Left lung (tissue), 10 donors: ENCODE measurements around the gene HOXA5. TPM values are rescaled to one million over a fixed set of nuclear protein-coding genes. Genes with fewer than 3 reads are reported as not detected.

Experiments used
- ATAC-seq: fragments of 200-7000 bp; cut with Tn5 transposase; one replicate; pipeline ENCODE4 v1.9.1; 2020; ENCODE audit warnings: moderate library complexity
- DNase-seq, 4 donors: peaks; one replicate each; pipeline ENCODE4 v3.0.0-alpha.2; 2013 to 2020
- H3K27ac ChIP-seq, 2 donors: fragments of 200-600 bp; sonication (generic) in 1 of 2; one replicate each; pipeline versions ENCODE4 v1.5.0 to v1.8.0; 2020 to 2021
- H3K27me3 ChIP-seq, 2 donors: fragments of 200-600 bp; sonication (generic) in 1 of 2; one replicate each; pipeline versions ENCODE4 v1.5.0 to v1.8.0; 2020 to 2021
- H3K36me3 ChIP-seq, 2 donors: fragments of 200-600 bp; sonication (generic) in 1 of 2; one replicate each; pipeline versions ENCODE4 v1.5.0 to v1.8.0; 2020 to 2021
- H3K4me1 ChIP-seq, 2 donors: fragments of 200-600 bp; one replicate each; pipeline ENCODE4 v1.8.0; 2021
- H3K4me3 ChIP-seq, 2 donors: fragments of 200-600 bp; sonication (generic) in 1 of 2; one replicate each; pipeline versions ENCODE4 v1.5.0 to v1.8.0; 2020 to 2021; ENCODE audit warnings: mild to moderate bottlenecking in 1 of 2
- H3K9me3 ChIP-seq, 2 donors: fragments of 200-600 bp; sonication (generic) in 1 of 2; one replicate each; pipeline versions ENCODE4 v1.5.0 to v1.8.0; 2020 to 2021
- intact Hi-C, 2 donors: fragments of 100-400 bp; cut with DNase I; formaldehyde crosslinking; loops; one replicate each; pipeline versions ENCODE4 v1.11.2 to v1.14.2; 2022
- polyA plus RNA-seq, 6 donors: library from polyadenylated mRNA; unstranded; fragments of 120-200 nt; gene quantifications; one replicate each; pipeline ENCODE4 v1.2.1, GENCODE V29; 2013; ENCODE audit not compliant: insufficient read length in 6 of 6
- total RNA-seq, 2 donors: library from RNA; stranded (reverse); fragmentation: NEBNext Ultra II Directional; extraction: Animal tissue kit (Norgen Biotek cat#: 25700); gene quantifications; one replicate each; pipeline ENCODE4 v1.2.1, GENCODE V29; 2021
- TF ChIP-seq, protein P1 (sequence below), 2 donors: fragments of 200-600 bp; sonication (generic) in 1 of 2; IDR thresholded peaks; one replicate each; pipeline versions ENCODE4 v1.5.0 to v1.8.0; 2021; ENCODE audit warnings: antibody characterized with exemption in 2 of 2
- donor health status: DM: no; HTN: yes; CAD: no.
- donor health status: DM: no; HTN: no; CAD: no.

Gene HOXA5
- total and polyA plus RNA-seq, 8 donors, result 16.1 to 94.7 (median 86.1) TPM

DNA sequence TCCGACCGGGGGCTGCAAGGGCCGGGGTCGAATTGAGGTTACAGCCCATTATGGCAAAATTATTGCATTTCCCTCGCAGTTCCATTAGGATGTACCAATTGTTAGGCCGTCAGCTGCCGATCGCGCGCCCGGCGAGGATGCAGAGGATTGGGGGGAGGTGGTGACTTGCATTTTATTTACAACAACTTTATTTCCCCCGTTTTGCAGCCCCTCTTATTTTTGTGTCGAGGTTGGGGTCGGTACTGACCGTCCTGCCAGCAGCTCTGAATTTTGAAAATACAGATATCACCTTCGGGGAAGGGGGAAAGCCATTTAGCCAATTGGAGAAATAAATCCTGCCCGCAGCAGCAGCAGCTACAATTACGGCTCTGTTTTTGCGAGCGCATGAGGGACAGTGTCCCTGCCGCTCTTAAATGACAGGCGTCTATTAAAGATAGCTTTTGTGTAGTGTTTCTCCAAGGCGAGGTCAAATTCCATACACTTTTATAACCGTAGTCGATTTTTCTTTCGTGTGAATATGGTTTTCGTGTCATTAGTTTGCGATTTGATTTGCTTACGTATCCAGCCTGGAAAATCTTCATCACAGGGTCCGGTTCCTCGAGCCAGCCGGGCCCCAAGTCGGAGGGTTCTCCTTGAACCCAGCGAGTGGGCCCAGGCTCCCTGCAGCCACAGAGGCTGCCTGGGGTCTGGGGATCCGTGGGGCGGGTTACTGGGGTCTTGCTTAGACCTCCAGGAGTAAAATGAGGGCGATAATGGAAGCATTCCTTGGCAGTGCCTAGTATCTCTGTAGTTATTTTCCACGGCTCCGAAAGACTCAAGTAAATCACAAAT, 684 bp upstream of the HOXA5 start:
- Histone ChIP-seq H3K36me3 (no peaks in the 10 kb centered on the region), H3K9me3 (no peaks in the 10 kb centered on the region), H3K27ac (peak overlapping the region; percentile 74 to 87), H3K4me1 (peaks cover 0 to 24% of the 10 kb centered on the region in 2 donors), H3K27me3 (peaks cover 35 to 100% of the 10 kb centered on the region in 2 donors), H3K4me3 (peak overlapping the region; percentile 6 to 52)
- TF ChIP-seq, protein P1, sequence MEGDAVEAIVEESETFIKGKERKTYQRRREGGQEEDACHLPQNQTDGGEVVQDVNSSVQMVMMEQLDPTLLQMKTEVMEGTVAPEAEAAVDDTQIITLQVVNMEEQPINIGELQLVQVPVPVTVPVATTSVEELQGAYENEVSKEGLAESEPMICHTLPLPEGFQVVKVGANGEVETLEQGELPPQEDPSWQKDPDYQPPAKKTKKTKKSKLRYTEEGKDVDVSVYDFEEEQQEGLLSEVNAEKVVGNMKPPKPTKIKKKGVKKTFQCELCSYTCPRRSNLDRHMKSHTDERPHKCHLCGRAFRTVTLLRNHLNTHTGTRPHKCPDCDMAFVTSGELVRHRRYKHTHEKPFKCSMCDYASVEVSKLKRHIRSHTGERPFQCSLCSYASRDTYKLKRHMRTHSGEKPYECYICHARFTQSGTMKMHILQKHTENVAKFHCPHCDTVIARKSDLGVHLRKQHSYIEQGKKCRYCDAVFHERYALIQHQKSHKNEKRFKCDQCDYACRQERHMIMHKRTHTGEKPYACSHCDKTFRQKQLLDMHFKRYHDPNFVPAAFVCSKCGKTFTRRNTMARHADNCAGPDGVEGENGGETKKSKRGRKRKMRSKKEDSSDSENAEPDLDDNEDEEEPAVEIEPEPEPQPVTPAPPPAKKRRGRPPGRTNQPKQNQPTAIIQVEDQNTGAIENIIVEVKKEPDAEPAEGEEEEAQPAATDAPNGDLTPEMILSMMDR (IDR thresholded peaks at IDR 0.05), result no peak
- ATAC-seq (no peak), DNase-seq (peak in 1 of 4 donors; percentile 32)
- intact Hi-C loops, result loop anchor here in 1 of 2 donors (2.0 to 5.0 kb wide), 2 partner anchors 47 to 287 kb away; partner anchors contain the start of gene HOXA1

DNA sequence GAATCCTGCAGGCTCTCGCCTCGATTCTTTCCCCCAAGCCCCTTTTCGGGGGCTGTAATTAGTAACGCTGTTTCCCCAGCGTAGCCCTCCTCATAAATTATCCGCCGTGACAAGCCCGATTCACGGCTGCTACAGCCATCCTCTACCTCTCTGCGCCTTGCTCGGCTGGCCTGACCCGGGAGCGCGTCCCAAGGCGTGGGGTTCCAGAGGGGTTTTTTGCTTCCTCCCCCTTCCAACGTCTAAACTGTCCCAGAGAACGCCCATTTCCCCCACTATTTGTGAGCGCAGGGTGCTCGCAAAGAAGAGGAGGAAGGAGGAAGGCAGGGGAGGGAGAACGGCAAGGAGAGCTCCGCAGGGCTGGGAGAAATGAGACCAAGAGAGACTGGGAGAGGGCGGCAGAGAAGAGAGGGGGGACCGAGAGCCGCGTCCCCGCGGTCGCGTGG, 880 bp downstream of the HOXA5 start:
- Histone ChIP-seq H3K4me1 (peaks cover 0 to 9% of the 10 kb centered on the region in 2 donors), H3K27ac (peak overlapping the region; percentile 86 to 92), H3K27me3 (peaks cover 29 to 100% of the 10 kb centered on the region in 2 donors), H3K9me3 (no peaks in the 10 kb centered on the region), H3K4me3 (peak overlapping the region; percentile 52 to 56), H3K36me3 (no peaks in the 10 kb centered on the region)
- TF ChIP-seq, protein P1 (IDR thresholded peaks at IDR 0.05), result no peak
- ATAC-seq (no peak), DNase-seq (no peak)
- intact Hi-C loops, result loop anchor here in 1 of 2 donors (2.0 to 5.0 kb wide), 2 partner anchors 45 to 286 kb away; partner anchors contain the start of gene HOXA1

DNA sequence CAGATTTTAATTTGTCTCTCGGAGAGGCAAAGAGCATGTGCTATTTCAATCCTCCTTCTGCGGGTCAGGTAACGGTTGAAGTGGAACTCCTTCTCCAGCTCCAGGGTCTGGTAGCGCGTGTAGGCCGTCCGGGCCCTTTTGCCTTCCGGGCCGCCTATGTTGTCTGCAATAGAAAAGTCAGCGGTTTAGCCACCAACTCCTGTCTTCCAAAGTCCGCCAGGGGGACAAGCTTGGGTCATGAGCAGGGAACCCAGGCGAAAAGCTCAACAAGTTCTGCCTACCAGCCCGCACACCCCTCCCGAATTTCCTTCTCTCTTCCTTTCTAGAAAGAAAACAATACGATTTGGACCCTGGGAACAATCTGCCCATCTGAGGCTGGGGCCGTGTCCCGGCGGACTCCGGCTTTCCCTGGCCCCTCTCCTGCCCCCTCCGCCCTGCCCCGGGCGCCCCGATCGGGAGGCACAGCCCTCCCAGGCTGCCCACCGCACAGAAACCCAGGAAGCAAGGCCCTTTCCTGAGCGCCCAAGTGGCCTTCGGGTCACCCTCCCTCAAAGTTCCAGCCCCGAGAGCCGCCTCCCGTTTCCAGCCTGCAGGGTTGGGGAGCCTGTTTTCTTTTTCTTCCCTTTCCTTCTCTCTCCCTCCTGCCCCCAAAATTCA, 1.4 kb downstream of the HOXA5 start:
- intact Hi-C loops, result loop anchor here in 1 of 2 donors (2.0 to 5.0 kb wide), 2 partner anchors 45 to 285 kb away; partner anchors contain the start of gene HOXA1
- peaks cover 24 to 100% of the 10 kb centered on the region in 2 donors for H3K27me3 ChIP-seq

DNA sequence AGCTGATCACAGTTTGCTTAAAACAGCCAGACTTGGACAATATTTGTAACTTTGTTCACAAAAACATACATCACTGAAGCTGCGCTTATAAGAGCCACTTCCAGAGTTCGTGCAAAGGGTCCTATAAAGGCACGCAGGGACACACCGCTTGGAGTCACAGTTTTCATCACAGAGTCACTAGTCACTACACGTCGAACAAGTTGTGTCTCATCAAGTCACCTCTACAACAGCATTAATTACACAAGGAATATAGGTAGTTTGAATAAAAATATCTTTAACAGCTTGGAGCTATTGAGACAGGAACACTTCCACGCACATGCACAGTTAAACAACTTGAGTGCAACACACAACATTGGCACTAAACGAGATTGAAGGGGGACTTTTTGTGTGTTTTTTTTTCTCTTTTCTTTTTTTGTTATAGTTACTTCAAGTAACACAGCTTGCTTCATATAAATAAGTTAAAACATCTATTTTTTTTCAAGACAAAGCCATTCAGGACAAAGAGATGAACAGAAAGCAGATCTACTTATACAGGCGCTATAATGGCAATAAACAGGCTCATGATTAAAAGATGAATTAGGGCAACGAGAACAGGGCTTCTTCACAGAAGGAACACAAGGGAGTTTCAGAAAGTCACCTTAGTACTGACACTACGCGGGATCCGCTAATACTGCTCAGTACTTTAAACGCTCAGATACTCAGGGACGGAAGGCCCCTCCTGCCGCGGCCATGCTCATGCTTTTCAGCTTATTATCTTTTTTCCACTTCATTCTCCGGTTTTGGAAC, 2.2 kb downstream of the HOXA5 start:
- Histone ChIP-seq H3K36me3 (no peaks in the 10 kb centered on the region), H3K4me1 (peaks cover 3 to 13% of the 10 kb centered on the region in 2 donors), H3K9me3 (no peaks in the 10 kb centered on the region), H3K27me3 (peaks cover 19 to 100% of the 10 kb centered on the region in 2 donors), H3K4me3 (peak overlapping the region; percentile 52 to 56), H3K27ac (peak overlapping the region; percentile 86 to 92)
- ATAC-seq (no peak), DNase-seq (peak in 1 of 4 donors; percentile 41)
- intact Hi-C loops, result loop anchor here in 1 of 2 donors (5.0 kb wide), 1 partner anchor 44 kb away; the partner anchor contains the start of gene HOXA1
- TF ChIP-seq, protein P1 (IDR thresholded peaks at IDR 0.05), result no peak

More for the DNA sequence above, 1.4 kb downstream of the HOXA5 start:
- Histone ChIP-seq H3K36me3 (no peaks in the 10 kb centered on the region), H3K4me3 (peak overlapping the region; percentile 52 to 56), H3K4me1 (peaks cover 0 to 9% of the 10 kb centered on the region in 2 donors), H3K9me3 (no peaks in the 10 kb centered on the region), H3K27ac (peak overlapping the region; percentile 86 to 92)
- peak in 2 of 4 donors; percentile 41 to 60 for DNase-seq
- TF ChIP-seq, protein P1 (IDR thresholded peaks at IDR 0.05), result no peak
- ATAC-seq, result no peak
